GF-D8 (cell line): Measurements from ENCODE around the gene SLC26A2.
"Not testable (repeated sequence)": the region's sequence is repeated elsewhere in the genome, so short reads cannot be mapped to it uniquely, and the experiment has no call there.

Experiments
- DNase-seq: peaks from one replicate; lab custom pipeline; 2025; lab: John Stamatoyannopoulos, UW

Gene SLC26A2

DNA sequence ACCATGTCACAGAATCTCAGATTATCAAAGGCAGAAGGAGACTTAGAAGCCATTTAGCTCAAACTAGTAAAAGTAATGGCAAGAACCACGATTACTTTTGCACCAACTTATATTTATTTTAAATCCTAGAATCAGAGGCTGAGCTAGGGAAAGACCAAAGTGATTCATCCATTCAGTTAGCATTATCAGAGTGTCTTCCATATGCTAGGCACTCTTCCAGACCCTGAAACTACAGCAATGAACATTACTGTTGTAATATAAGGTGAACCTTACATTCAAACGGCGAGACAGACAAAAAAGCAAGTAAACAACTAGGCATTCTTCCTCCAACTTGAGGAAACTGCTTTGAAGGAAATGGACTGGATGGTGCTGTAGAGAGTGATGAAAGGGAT, 23.9 kb upstream of the SLC26A2 start:
- no peak for DNase-seq

DNA sequence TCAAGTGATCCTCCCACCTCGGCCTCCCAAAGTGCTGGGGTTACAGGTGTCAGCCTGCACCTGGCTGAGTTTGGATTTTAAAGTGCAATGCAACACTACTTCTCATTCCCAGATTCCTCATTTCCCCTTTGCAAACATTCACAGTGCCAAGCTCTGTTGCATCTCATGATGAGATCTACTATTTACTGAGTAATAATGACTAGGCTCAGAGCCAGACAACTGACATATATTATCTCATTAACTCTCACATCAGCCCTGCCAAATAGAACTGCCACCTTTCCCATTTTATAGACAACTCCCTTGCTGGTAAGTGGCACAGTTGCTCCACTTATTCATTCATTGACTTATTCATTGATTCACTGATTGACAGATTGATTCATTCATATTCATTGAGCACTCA, 22.9 kb upstream of the SLC26A2 start:
- no peak for DNase-seq

DNA sequence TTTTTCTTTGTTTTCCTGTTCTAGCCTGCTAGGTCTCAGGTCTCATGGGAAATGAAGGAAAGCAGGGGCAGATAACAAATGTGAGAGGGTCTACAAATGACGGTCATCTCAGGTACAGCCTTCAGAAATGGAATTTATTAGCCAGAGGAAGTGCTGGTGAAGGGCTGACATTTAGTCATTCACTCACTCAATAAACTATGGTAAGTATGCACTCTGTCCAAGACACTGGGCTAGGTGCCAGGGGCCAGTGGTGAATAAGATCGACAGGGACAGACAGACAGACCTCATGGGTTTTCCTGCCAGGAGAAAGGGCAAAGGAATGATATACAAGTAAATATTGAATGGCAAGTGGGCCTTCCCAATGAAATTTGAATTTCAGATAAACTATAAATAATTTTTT, 22.3 kb upstream of the SLC26A2 start:
- DNase-seq: no peak

DNA sequence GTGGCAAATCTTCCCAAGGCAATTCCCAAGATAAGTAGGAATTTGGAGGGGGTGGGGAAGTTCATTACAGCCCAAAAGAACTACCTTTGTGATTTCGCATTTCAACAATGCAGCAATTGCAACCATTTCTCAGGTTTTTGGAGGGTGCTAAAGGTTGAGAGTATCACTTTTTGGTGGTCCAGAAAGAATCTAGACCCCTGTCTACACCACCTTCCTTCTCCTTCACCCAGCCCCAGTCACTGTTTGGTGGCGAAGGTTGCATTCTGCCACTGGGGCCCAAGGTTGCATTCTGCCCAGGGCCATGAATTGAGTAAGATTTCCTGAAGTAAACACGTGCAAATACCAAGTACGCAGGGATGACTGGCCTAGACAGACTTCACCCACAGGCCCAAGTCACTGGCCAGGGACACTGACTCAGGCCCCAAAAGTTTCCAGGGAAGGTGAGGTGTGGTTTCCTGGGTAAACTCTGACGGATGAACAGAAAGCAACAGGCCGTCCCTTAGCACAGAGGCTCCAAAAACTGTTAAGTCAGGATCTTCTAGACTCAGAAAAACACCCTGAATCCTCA, 21.7 kb upstream of the SLC26A2 start:
- DNase-seq: peak; percentile 90

DNA sequence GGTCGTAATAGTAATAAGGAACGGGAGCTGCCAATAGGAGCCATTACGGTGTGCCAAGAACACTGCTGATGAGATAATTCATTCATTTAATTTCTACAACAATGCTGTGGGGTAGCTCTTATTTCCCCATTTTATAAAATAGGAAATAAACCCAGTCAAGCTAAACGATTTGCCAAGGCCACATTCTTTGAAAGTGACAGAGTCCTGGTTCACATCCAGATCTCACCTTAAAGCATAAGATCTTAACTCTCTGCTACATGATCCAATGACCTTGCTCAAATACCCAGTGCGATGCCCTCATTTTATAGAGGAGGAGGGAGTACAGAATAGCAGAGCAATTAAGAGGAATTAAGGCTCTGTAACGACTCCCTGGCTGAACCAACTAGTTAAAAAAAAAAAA, 21.0 kb upstream of the SLC26A2 start:
- peak; percentile 74 for DNase-seq

DNA sequence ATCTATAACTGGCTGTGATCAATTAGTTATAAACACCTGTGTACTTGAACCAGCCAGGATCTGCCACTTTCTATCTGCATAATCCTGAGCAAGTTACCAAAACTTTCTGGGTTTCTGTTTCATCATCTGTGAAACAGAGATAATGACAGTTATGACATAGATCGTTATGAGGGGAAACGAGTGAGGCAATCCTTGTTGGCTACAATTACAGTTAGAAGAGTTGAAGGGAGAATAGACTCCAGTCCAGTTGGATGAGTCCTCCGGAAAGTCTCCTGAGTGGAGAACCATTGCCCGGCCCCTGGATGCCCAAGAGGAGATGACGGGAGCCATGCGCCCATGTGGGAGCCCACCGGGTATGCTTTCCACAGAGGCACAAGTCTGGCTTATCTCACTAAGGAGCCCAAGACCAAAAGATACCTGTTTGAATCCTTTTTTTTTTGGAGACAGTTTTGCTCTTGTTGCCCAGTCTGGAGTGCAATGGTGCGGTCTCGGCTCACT, 20.4 kb upstream of the SLC26A2 start:
- peak; percentile 97 for DNase-seq

DNA sequence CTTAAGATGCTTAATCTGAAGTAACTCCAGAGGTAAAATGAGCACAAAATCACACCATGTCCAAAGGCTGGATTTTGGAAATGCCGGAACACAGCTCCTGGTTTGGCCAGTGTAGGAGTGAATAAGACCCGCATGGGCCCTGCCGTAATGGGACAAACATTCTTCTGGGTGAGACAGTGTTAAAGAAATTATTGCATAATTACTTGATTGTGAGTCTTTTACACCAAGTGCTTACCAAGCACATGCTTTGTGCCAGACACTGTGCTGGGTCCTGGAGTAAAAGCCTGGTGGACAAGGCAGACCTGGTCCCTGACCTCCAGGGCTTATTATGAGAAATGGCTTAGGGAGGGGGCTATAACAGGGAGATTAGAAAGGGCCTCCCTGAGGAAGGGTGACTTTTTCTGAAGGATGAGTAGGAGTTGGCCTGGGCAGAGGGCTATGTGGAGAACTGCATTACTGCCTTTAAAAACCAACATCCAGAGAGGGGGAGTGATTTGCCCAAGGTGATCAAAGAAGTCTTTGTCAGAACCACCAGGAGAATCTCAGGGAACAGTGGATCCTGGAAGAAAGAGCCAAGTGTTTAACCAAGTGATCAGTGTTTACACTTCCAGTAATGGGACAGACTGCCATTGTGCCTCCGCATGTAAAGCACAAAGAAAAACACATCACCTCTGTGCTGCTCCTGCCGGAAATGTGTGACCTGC, 19.5 kb upstream of the SLC26A2 start:
- no peak for DNase-seq

DNA sequence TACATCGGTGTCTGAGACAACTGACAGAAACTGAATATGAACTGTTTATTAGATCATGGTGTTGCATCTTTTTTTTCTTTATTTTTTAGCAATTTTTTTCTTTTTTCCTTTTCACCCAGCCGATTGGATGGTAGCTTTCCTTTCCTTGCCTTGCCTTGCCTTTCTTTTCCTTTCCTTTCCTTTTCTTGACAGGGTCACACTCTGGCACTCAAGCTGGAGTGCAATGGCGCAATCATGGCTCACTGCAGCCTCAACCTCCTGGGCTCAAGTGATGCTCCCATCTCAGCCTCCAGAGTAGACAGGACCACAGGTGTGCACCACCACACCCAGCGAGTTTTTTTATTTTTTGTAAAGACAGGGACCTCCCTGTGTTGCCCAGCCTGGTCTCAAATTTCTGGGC, 18.8 kb upstream of the SLC26A2 start:
- DNase-seq: no peak

DNA sequence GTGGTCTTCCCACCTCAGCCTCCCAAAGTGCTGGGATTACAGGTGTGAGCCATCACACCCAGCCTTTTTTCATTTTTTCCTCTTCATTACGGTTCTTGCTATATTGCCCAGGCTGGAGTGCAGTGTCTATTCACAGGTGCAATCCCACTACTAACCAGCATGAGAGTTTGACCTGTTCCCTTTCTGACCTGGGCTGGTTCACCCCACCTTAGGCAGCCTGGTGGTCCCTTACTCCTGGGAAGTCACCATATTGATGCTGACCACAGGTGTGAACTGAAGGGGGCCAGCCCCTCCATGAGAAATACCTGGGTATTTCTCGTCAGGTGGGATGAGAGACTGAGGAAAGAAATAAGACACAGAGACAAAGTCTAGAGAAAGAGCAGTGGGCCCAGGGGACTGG, 18.4 kb upstream of the SLC26A2 start:
- DNase-seq: no peak

DNA sequence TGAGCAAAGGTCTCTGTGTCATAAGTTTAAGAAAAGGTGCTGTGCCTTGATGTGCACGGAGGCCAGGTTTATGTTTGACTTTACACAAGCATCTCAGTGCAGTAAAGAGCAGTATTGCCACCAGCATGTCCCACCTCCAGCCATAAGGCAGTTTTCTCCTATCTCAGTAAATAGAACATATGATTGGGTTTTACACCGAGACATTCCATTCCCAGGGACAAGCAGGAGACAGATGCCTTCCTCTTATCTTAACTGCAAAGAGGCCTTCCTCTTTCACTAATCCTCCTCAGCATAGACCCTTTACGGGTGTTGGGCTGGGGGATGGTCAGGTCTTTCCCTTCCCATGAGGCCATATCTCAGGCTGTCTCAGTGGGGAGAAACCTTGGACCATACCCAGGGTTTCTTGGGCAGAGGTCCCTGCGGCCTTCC, 17.8 kb upstream of the SLC26A2 start:
- DNase-seq: not testable (repeated sequence)

DNA sequence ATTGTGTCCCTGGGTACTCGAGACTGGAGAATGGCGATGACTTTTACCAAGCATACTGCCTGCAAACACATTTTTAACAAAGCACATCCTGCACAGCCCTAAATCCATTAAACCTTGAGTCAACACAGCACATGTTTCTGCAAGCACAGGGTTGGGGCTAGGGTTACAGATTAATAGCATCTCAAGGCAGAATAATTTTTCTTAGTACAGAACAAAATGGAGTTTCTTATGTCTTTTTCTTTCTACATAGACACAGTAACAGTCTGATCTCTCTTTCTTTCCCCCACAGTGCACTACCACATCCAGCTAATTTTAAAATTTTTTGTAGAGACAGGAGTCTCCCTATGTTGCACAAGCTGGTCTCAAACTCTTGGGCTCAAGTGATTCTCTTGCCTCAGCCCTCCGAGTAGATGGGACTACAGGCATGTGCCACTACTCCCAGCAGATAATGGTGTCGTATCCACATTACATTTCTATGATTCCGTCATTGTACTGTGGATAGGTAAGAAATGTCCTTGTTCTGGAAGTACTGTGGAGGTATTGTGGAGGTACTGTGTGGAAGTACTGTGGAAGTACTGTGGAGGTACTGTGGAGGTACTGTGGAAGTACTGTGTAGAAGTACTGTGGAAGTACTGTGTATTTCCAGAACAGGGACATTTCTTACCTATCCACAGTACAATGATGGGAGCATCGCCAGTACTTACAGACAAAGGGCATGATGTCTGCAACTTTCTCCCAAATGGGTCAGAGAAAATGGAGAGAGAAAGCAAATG, 17.2 kb upstream of the SLC26A2 start:
- not testable (repeated sequence) for DNase-seq

DNA sequence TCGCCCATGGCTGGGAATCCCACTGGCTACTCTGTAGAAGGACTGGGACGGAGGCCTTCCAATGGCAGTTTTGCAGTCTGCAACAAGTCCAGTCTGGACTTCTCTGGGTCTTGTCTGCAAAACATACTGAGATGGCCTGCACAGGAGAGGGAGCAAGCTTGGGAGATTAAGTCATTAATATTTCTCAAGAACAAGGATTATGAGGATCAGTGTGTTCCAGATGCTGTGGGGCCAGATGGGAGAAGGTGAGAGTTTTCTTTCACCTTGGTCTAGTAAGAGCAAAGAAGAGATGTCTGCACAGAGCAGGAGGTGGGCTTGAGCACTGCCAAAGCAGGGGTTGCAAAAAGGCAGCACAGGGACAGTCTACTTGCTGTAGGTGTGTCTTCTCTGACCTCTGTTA, 15.9 kb upstream of the SLC26A2 start, which contains the start of gene PDE6A:
Gene PDE6A, minus strand, starts transcription at position 128 of the 400 bp plus-strand sequence. Its CDS starts 120 bp downstream, at position 8.
- no peak for DNase-seq

DNA sequence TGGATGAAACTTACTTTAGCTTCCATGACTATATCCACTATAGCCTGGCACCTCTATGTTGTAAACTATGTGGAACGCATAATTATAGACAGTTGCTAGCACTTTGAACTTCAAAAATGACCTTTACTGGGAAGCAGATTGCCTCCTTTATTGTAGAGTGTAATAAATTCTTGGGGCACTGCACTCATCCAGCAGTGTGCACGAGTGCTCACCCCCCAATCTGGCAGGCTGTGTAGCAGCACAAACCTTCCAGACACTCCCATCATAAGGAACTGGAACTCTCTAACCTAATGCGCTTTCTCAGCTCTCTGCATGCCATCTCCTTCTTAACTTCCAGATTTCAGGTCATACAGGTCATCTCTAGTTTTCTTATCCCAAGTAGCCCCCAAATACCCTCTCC, 14.4 kb upstream of the SLC26A2 start:
- no peak for DNase-seq

DNA sequence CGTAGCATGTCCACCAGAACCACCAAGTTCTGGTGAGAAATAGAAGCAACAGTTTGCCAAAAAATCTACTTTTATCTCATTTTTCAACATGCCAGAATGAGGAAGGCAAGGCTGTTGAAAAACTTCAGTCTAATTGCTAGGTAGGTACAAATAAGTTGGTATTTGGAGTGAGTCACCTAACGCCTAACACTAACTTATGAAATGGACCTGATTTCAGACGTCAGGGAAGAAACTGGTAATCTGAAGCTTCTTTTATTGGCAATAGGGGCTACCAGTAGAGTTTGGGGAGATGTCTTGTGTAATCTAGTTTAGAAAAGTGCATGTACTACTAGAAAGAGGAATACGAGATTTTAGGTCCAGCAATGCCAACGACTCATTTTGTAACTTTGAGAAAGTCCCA, 11.6 kb upstream of the SLC26A2 start:
- no peak for DNase-seq

DNA sequence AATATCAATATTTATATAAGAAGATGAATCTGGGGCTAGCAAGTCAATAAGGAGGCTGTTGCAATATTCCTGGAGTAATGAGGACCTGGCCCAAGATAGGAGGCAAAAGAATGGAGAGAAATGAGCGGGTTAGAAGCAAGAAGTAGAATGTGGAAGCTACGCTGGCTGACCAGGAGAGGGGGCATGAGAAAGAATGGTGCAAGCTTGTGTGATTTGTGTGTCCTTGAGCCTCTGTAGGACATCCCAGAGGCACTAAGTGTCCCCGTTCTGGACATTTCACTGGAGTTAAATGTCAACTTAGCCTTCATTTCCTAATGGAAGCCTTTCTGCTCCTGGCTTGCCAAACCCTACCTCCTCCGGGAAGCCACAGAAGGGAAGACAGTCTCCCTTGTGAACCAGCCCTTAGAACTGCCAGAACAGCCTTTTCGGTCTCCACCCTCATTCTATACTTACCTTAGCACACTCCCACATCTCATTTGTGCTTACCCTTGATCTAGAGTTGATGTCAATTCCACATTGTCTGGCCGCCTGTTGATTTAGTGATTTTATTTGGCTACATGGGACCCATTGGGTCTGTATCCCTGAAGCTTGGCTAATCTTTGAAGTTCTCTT, 9.3 kb upstream of the SLC26A2 start:
- no peak for DNase-seq

DNA sequence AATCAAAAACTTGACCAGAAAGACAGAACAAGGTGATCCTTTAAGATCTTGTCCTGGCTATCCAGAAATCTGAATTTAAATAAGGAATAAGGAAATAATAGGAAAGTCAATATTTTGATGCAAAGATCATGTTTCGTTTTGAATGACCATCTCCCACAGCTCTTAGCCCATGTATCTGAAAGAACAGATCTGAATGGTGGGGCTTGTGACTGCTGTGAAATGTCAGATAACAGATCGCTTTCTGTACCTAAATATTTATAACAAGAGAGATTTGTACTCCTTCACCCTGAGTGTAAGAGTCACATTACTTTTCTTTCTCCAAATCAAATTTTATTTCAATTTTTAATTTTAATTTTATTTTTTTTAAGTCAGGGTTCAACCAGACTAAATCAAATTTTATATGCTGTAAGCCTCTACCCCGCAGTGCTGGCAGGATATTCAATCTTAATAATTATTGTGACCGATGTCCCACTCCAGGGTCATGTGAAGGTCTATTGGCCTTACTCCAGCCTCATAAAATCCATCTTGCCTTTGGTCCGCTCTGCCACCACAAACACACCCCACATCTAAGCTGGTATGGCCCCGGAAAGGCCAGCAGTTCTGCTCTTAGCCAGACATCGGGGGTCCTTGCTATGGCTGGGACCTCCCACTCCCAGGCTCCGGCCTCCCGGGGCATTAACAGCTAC, 7.0 kb upstream of the SLC26A2 start:
- no peak for DNase-seq

DNA sequence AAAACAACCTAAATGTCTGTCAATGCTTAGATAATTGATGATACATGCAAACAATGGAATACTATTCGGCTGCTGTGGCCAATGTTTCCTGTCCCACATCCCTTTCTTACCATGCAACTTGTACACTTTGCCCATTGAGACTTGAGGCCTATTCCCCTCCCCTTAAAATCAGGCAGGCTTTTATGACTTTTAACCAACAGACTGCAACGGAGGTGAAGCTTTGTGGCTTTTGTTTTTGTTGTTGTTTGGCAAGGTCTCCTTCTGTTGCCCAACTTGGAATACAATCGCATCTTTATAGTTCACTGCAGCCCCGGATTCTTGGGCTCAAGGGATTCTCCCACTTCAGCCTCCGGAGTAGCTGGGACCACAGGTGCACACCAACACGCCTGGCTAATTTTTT, 5.8 kb upstream of the SLC26A2 start:
- DNase-seq: no peak

DNA sequence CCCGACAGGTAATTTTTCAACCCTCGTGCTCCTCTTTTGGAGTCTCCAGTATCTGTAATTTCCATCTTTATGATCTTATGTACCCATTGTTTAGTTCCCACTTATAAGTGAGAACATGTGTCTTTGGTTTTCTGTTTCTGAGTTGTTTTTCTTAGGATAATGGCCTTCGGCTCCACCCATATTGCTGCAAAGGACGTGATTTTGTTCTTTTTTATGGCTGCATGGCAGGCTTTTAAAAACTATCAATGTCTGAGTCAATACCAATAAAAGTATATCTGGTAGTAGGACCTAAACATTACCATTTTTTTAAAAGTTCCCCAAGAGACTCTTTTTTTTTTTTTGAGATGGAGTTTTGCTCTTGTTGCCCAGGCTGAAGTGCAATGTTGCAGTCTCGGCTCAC, 3.9 kb upstream of the SLC26A2 start:
- DNase-seq: no peak

DNA sequence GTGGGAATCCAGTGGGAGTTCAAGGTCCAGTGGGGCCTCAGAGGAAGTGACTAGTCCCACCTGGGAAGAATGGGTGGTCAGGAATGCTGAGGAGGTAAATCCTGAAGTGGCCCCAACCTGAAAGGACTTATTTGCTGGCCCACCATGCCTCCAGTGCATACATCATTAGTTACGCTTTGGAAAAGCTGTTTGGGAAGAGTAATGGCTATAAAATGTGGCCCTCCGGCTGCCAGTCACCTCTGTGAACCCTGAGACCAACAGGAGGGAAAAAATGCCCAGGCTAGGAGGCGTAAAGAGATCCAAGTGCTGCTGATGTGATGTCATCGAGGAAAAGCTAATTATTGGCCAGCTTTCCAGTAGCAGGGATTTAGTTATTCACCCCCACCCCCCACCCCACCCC, 2.7 kb upstream of the SLC26A2 start:
- DNase-seq: no peak

DNA sequence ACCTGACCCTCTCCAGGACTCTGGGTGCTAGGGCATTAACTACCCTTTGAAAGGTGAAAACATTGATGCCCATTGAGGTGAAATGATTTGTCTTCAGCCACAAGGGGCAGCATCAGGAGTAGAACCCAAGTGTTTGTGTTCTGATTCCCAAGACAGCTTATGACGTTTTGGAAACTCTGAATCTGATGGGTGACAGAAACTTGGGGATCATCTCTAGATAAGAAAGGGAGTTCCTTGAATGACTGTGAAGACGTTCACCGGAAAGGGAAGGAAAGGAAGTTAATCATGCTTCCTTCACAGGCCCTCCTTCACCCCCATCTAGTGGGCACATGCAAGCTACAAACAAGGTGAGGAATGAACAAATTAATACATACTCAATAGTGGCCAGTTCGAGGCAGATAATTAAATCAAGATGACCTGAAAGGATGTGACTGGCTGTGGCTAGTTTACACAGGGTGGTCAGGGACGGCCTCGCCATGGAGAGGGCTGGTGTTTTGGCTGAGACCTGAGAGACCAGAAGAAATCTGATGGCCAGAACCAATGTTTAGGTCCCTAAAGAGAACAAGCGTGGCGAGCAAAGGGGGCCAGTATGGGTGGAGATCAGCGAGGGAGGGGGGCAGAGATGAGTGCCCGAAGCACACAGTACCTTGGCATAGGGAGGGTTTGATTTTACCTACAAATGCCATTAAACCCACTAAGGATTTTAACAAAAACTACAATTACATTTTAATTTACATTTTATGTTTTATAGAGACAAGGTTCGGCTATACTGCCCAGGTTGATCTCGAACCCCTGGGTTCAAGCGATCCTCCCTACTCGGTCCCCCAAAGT, 937 bp upstream of the SLC26A2 start:
- peak; percentile 81 for DNase-seq

DNA sequence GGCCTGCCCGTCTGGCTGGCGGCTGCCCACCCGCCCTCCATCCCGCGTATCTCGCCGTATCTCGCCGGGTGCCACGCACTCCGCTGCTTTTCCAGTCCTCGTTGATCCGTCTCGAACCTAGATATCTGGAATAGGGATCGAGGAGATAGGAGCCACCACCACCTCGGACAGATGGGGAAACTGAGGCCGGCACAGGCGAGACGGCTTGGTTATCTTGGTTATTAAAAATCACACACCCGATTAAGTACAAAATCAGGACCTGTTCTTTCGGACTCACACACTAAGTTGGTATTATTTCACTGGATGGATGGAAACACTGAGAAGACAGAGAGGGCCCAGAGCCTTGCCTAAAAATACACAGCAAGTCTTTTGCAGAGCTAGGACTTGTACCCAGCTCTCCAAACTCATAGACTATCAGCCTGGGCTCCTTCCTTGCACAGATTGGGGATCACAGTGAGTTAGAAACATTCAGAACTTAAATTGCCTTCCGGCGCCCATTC, 678 bp downstream of the SLC26A2 start:
- DNase-seq: no peak
